ENCODE results near the gene TAGLN.

- no peak for TF ChIP-seq CTCF (IDR thresholded peaks at IDR 0.05)
- TF ChIP-seq HMGXB4 (CRISPR knock-in tag; IDR thresholded peaks at IDR 0.05), result no peak
- no peak for TF ChIP-seq E2F4 (CRISPR knock-in tag; IDR thresholded peaks at IDR 0.05; ENCODE audit: borderline replicate concordance, low read depth)
- TF ChIP-seq USF2 (CRISPR knock-in tag; IDR thresholded peaks at IDR 0.05), result no peak
- no peak for TF ChIP-seq NR2C2 (CRISPR knock-in tag; IDR thresholded peaks at IDR 0.05)
- TF ChIP-seq PRDM15 (CRISPR knock-in tag; IDR thresholded peaks at IDR 0.05), result no peak
- TF ChIP-seq OVOL2 (CRISPR knock-in tag; IDR thresholded peaks at IDR 0.05; ENCODE audit: borderline replicate concordance), result no peak
- no peak for TF ChIP-seq FOXK1 (CRISPR knock-in tag; IDR thresholded peaks at IDR 0.05)
- no peak for TF ChIP-seq IRF1 (CRISPR knock-in tag; IDR thresholded peaks at IDR 0.05)
- no peak for TF ChIP-seq SMAD4 (CRISPR knock-in tag; IDR thresholded peaks at IDR 0.05)
- TF ChIP-seq PREB (CRISPR knock-in tag; IDR thresholded peaks at IDR 0.05; ENCODE audit: borderline replicate concordance), result no peak
- TF ChIP-seq GTF2I (CRISPR knock-in tag; conservative IDR thresholded peaks at IDR 0.05), result no peak
- TF ChIP-seq TCF7 (CRISPR knock-in tag; IDR thresholded peaks at IDR 0.05; ENCODE audit: low read depth), result no peak
Observed at GRCh38 chr11:117192401-117192875, 6.7 kb upstream of the TAGLN start.

All from WTC11 (cell line).